ENCODE data around the gene PBX1. TPM values are rescaled to one million over a fixed set of nuclear protein-coding genes. Genes with fewer than 3 reads are reported as not detected.
"Not testable (repeated sequence)": the region's sequence is repeated elsewhere in the genome, so short reads cannot be mapped to it uniquely, and the experiment has no call there.

The PBX1 gene
- total RNA-seq, 3 donors from 2014 or later: 64.5 to 126 (median 95.4) TPM

GRCh38 chr1:164534863-164535610, 23.9 kb upstream of the PBX1 start:
- Histone ChIP-seq H3K27ac (no peak overlapping the region), H3K4me3 (no peak overlapping the region), H3K27me3 (no peaks in the 10 kb centered on the region), H3K4me1 (no peaks in the 10 kb centered on the region), H3K9me3 (no peaks in the 10 kb centered on the region), H3K36me3 (no peaks in the 10 kb centered on the region)
- TF ChIP-seq POLR2AphosphoS5 (IDR thresholded peaks at IDR 0.05) (no peak), CTCF (IDR thresholded peaks at IDR 0.05) (no peak), POLR2A (IDR thresholded peaks at IDR 0.05) (no peak)
- intact Hi-C loops (cut with DNase I; ENCODE audit: low total_unique reads): no loop called here
- no peak for DNase-seq (ENCODE audit: low spot score in 2 of 2)

- intact Hi-C loops (cut with DNase I; ENCODE audit: low total_unique reads): loop anchor here (10.0 kb wide), 1 partner anchor 232 kb away; no protein-coding TSS in a partner anchor
- H3K36me3 ChIP-seq; H3K27ac ChIP-seq; DNase-seq (ENCODE audit: low spot score in 2 of 2); H3K9me3 ChIP-seq; H3K4me1 ChIP-seq; H3K27me3 ChIP-seq; H3K4me3 ChIP-seq: not testable (repeated sequence)
Measured at GRCh38 chr1:164552463-164552988, 6.5 kb upstream of the PBX1 start.

GRCh38 chr1:164557270-164557669, 1.7 kb upstream of the PBX1 start:
- H3K36me3 ChIP-seq: no peaks in the 10 kb centered on the region
- no peaks in the 10 kb centered on the region for H3K4me1 ChIP-seq
- no peak overlapping the region for H3K27ac ChIP-seq
- no peaks in the 10 kb centered on the region for H3K9me3 ChIP-seq
- intact Hi-C loops (cut with DNase I; ENCODE audit: low total_unique reads): loop anchor here (5.0 to 10.0 kb wide), 2 partner anchors 55 to 228 kb away; no protein-coding TSS in a partner anchor
- TF ChIP-seq POLR2A (IDR thresholded peaks at IDR 0.05) (no peak), CTCF (IDR thresholded peaks at IDR 0.05) (no peak), POLR2AphosphoS5 (IDR thresholded peaks at IDR 0.05) (no peak)
- DNase-seq (ENCODE audit: low spot score in 2 of 2): no peak
- H3K27me3 ChIP-seq: no peaks in the 10 kb centered on the region
- no peak overlapping the region for H3K4me3 ChIP-seq

- H3K9me3 ChIP-seq: no peaks in the 10 kb centered on the region
- H3K36me3 ChIP-seq: no peaks in the 10 kb centered on the region
- H3K4me3 ChIP-seq: peak overlapping the region; percentile 56 to 90 (median 79)
- TF ChIP-seq POLR2AphosphoS5 (IDR thresholded peaks at IDR 0.05) (no peak), CTCF (IDR thresholded peaks at IDR 0.05) (no peak), POLR2A (IDR thresholded peaks at IDR 0.05) (no peak)
- no peaks in the 10 kb centered on the region for H3K4me1 ChIP-seq
- H3K27ac ChIP-seq: peak overlapping the region; percentile 91 to 92
- intact Hi-C loops (cut with DNase I; ENCODE audit: low total_unique reads): loop anchor here (5.0 to 10.0 kb wide), 2 partner anchors 53 to 225 kb away; no protein-coding TSS in a partner anchor
- peak in 1 of 2 donors; percentile 39 for DNase-seq (ENCODE audit: low spot score in 2 of 2)
- H3K27me3 ChIP-seq: no peaks in the 10 kb centered on the region
Measured at GRCh38 chr1:164559342-164560051, 513 bp downstream of the PBX1 start.

GRCh38 chr1:164560121-164560541, 1.1 kb downstream of the PBX1 start:
- Histone ChIP-seq H3K4me1 (no peaks in the 10 kb centered on the region), H3K4me3 (peak overlapping the region; percentile 56 to 90 (median 79)), H3K27me3 (no peaks in the 10 kb centered on the region), H3K27ac (peak overlapping the region; percentile 91 to 92), H3K36me3 (no peaks in the 10 kb centered on the region), H3K9me3 (no peaks in the 10 kb centered on the region)
- intact Hi-C loops (cut with DNase I; ENCODE audit: low total_unique reads): no loop called here
- no peak for DNase-seq (ENCODE audit: low spot score in 2 of 2)
- no peak for TF ChIP-seq CTCF (IDR thresholded peaks at IDR 0.05)
- peak in 1 of 3 donors; percentile 4 for TF ChIP-seq POLR2AphosphoS5 (IDR thresholded peaks at IDR 0.05)

Measured in breast epithelium (tissue), 4 donors.